SK-N-SH treated with all-trans-retinoic acid at 6 μM for 48 hours (cell line): ENCODE data around the gene MACROH2A2.

Source experiments
- ARNTL ChIP-seq: fragments of 450-650 bp; formaldehyde crosslinking; IDR thresholded peaks from 2 replicates; pipeline ENCODE4 v1.5.0; 2020; ENCODE audit warnings: low read depth, mild to moderate bottlenecking, moderate library complexity, borderline replicate concordance
- ESRRG ChIP-seq: fragments of 250-450 bp; sonication (Bioruptor Pico); IDR thresholded peaks from 2 replicates; pipeline ENCODE4 v1.6.1; 2021; ENCODE audit warnings: mild to moderate bottlenecking
- OSR1 ChIP-seq: fragments of 250-450 bp; sonication (Bioruptor Pico); IDR thresholded peaks from 2 replicates; pipeline ENCODE4 v1.8.0; 2022; ENCODE audit warnings: moderate library complexity, mild to moderate bottlenecking, inconsistent platforms
- TF ChIP-seq, protein P1 (sequence below): fragments of 250-450 bp; sonication (Bioruptor Pico); IDR thresholded peaks from 2 replicates; pipeline ENCODE4 v1.5.1; 2021; ENCODE audit warnings: mild to moderate bottlenecking, moderate library complexity
- TF ChIP-seq, protein P2 (sequence below): fragments of 250-450 bp; sonication (Bioruptor Pico); IDR thresholded peaks from 2 replicates; pipeline ENCODE4 v1.5.1; 2020; ENCODE audit warnings: low read depth, mild to moderate bottlenecking, moderate library complexity
- TF ChIP-seq, protein P3 (sequence below): fragments of 250-450 bp; sonication (Bioruptor Pico); IDR thresholded peaks from 2 replicates; pipeline ENCODE4 v1.8.0; 2020; ENCODE audit warnings: mild to moderate bottlenecking, moderate library complexity, borderline replicate concordance

DNA sequence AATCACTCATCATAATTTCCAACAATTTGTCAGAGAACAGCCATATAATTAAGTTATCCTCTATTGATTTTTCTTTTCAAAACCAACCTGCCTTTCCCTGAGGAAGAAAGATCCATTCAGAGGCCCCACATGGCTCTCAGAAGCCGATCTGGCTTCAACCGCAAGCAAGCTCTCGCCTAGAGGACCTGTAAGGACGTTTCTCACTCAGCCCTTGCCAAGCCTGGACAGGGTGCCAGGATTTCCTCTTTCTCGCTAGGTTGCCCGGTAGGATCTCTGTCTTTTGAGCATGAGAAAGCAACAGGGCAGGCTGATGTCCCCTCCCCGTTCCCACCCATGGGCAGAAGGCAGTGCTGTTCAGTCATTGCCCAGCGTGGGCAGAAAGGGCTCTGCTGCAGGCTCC is 67.0 kb downstream of the MACROH2A2 start:
- TF ChIP-seq, protein P1, sequence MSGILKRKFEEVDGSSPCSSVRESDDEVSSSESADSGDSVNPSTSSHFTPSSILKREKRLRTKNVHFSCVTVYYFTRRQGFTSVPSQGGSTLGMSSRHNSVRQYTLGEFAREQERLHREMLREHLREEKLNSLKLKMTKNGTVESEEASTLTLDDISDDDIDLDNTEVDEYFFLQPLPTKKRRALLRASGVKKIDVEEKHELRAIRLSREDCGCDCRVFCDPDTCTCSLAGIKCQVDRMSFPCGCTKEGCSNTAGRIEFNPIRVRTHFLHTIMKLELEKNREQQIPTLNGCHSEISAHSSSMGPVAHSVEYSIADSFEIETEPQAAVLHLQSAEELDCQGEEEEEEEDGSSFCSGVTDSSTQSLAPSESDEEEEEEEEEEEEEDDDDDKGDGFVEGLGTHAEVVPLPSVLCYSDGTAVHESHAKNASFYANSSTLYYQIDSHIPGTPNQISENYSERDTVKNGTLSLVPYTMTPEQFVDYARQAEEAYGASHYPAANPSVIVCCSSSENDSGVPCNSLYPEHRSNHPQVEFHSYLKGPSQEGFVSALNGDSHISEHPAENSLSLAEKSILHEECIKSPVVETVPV (CRISPR knock-in tag): no peak
- TF ChIP-seq OSR1 (CRISPR knock-in tag) (no peak), ESRRG (CRISPR knock-in tag) (no peak), ARNTL (no peak)
- TF ChIP-seq, protein P2, sequence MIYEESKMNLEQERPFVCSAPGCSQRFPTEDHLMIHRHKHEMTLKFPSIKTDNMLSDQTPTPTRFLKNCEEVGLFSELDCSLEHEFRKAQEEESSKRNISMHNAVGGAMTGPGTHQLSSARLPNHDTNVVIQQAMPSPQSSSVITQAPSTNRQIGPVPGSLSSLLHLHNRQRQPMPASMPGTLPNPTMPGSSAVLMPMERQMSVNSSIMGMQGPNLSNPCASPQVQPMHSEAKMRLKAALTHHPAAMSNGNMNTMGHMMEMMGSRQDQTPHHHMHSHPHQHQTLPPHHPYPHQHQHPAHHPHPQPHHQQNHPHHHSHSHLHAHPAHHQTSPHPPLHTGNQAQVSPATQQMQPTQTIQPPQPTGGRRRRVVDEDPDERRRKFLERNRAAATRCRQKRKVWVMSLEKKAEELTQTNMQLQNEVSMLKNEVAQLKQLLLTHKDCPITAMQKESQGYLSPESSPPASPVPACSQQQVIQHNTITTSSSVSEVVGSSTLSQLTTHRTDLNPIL: no peak
- TF ChIP-seq, protein P3, sequence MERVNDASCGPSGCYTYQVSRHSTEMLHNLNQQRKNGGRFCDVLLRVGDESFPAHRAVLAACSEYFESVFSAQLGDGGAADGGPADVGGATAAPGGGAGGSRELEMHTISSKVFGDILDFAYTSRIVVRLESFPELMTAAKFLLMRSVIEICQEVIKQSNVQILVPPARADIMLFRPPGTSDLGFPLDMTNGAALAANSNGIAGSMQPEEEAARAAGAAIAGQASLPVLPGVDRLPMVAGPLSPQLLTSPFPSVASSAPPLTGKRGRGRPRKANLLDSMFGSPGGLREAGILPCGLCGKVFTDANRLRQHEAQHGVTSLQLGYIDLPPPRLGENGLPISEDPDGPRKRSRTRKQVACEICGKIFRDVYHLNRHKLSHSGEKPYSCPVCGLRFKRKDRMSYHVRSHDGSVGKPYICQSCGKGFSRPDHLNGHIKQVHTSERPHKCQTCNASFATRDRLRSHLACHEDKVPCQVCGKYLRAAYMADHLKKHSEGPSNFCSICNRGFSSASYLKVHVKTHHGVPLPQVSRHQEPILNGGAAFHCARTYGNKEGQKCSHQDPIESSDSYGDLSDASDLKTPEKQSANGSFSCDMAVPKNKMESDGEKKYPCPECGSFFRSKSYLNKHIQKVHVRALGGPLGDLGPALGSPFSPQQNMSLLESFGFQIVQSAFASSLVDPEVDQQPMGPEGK (CRISPR knock-in tag): no peak
